Transverse colon (tissue), 4 donors: ENCODE measurements around the gene PTPN20.

Source experiments
- EP300 ChIP-seq: sonication (generic); formaldehyde crosslinking; IDR thresholded peaks from one replicate; pipeline ENCODE4 v1.6.1; 2017; ENCODE audit warnings: antibody characterized with exemption, low read depth
- POLR2A ChIP-seq: fragments of 450-650 bp; IDR thresholded peaks from one replicate; pipeline ENCODE4 v1.6.1; 2016; ENCODE audit warnings: antibody characterized with exemption, mild to moderate bottlenecking, moderate library complexity
- POLR2AphosphoS5 ChIP-seq, 3 donors: sonication (generic); formaldehyde crosslinking; IDR thresholded peaks; one replicate each; pipeline ENCODE4 v1.6.1; 2016; ENCODE audit warnings: antibody characterized with exemption in 3 of 3
- TF ChIP-seq, protein P1 (sequence below), 5 experiments: fragments of 200-600 bp in 3 of 5; fragments of 450-650 bp in 2 of 5; sonication (generic) in 3 of 5; IDR thresholded peaks; 1 replicate in 2 of 5; 2 replicates in 3 of 5; pipeline ENCODE4 v1.5.1; 2016 to 2017; ENCODE audit warnings: antibody characterized with exemption in 5 of 5, inconsistent platforms in 3 of 5, mild to moderate bottlenecking in 2 of 5, moderate library complexity in 1 of 5

DNA sequence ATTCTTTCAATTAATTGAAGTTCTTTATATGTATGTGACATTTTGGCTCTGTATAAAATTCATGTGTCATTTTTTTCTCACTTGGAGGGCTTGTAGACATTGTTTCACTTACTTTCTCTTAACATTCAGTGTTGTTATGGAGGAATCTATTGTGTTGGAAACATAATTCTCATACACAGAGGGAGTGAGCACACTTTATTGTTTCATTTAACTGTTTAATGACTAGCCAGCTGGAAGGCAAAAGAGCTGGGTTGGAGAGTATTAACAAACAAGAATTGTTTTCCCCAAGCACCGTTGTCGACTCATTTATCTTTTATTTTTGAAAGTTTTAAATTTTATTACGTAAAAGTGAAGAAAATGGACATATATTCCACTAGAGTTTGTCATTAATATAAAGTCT lies 98.8 kb downstream of the PTPN20 start:
- TF ChIP-seq POLR2A = no peak
- TF ChIP-seq, protein P1, sequence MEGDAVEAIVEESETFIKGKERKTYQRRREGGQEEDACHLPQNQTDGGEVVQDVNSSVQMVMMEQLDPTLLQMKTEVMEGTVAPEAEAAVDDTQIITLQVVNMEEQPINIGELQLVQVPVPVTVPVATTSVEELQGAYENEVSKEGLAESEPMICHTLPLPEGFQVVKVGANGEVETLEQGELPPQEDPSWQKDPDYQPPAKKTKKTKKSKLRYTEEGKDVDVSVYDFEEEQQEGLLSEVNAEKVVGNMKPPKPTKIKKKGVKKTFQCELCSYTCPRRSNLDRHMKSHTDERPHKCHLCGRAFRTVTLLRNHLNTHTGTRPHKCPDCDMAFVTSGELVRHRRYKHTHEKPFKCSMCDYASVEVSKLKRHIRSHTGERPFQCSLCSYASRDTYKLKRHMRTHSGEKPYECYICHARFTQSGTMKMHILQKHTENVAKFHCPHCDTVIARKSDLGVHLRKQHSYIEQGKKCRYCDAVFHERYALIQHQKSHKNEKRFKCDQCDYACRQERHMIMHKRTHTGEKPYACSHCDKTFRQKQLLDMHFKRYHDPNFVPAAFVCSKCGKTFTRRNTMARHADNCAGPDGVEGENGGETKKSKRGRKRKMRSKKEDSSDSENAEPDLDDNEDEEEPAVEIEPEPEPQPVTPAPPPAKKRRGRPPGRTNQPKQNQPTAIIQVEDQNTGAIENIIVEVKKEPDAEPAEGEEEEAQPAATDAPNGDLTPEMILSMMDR (IDR thresholded peaks at IDR 0.05) = no peak
- TF ChIP-seq POLR2AphosphoS5 (IDR thresholded peaks at IDR 0.05) = no peak
- no peak for TF ChIP-seq EP300
